Measurements from ENCODE around the gene LTBP3. TPM values are rescaled to one million over a fixed set of nuclear protein-coding genes. Genes with fewer than 3 reads are reported as not detected.

The LTBP3 gene
- total and polyA plus RNA-seq, 8 donors: 44.7 to 151 (median 68.6) TPM

- FAIRE-seq: no peak
- intact Hi-C loops (cut with DNase I): loop anchor here in 1 of 3 donors (5.0 kb wide), 1 partner anchor 79 kb away; the partner anchor contains the start of gene NEAT1
- peaks cover 4 to 45% (median 22%) of the 10 kb centered on the region in 3 donors for H3K36me3 ChIP-seq
These were observed 57.0 kb downstream of the LTBP3 start for GRCh38 chr11:65501186-65501471.

GRCh38 chr11:65500387-65501185 is 57.6 kb downstream of the LTBP3 start:
- Histone ChIP-seq H3K27ac (peak overlapping the region; percentile 96 to 99 (median 98)), H3K36me3 (peaks cover 4 to 40% (median 17%) of the 10 kb centered on the region in 3 donors), H3K4me1 (peaks cover 14 to 20% (median 17%) of the 10 kb centered on the region in 3 donors), H3K27me3 (no peaks in the 10 kb centered on the region), H3K4me3 (peak overlapping the region; percentile 46 to 81 (median 72)), H3K9me3 (no peaks in the 10 kb centered on the region)
- FAIRE-seq: no peak
- no peak for ATAC-seq
- no peak for TF ChIP-seq CTCF (IDR thresholded peaks at IDR 0.05)
- DNase-seq: peak in 5 of 6 donors; percentile 48 to 80 (median 66)
- 0% methylated on average over 20 of the region's 20 CpGs for WGBS, 2 donors
- intact Hi-C loops (cut with DNase I): loop anchor here in 1 of 3 donors (5.0 kb wide), 1 partner anchor 78 kb away; the partner anchor contains the start of gene NEAT1

More at GRCh38 chr11:65501186-65501471, 57.0 kb downstream of the LTBP3 start:
- WGBS, 2 donors: 0% methylated on average over 2 of the region's 2 CpGs
- DNase-seq (no peak), ATAC-seq (no peak)
- Histone ChIP-seq H3K4me3 (peak overlapping the region; percentile 46 to 81 (median 72)), H3K27ac (peak overlapping the region; percentile 96 to 99 (median 98)), H3K27me3 (no peaks in the 10 kb centered on the region), H3K4me1 (peaks cover 10 to 20% (median 18%) of the 10 kb centered on the region in 3 donors), H3K9me3 (no peaks in the 10 kb centered on the region)
- no peak for TF ChIP-seq CTCF (IDR thresholded peaks at IDR 0.05)

GRCh38 chr11:65499713-65500386 is 58.3 kb downstream of the LTBP3 start:
- H3K9me3 ChIP-seq: no peaks in the 10 kb centered on the region
- H3K27ac ChIP-seq: peak overlapping the region; percentile 96 to 99 (median 98)
- peaks cover 17 to 20% (median 17%) of the 10 kb centered on the region in 3 donors for H3K4me1 ChIP-seq
- intact Hi-C loops (cut with DNase I): loop anchor here in 2 of 3 donors (2.0 to 5.0 kb wide), 2 partner anchors 77 to 78 kb away; partner anchors contain the start of gene NEAT1 (in 2 of the 2)
- 0% methylated on average over 3 of the region's 3 CpGs for WGBS, 2 donors
- no peaks in the 10 kb centered on the region for H3K27me3 ChIP-seq
- peak overlapping the region; percentile 46 to 81 (median 72) for H3K4me3 ChIP-seq
- ATAC-seq: no peak
- DNase-seq: no peak
- no peak for FAIRE-seq
- no peak for TF ChIP-seq CTCF (IDR thresholded peaks at IDR 0.05)
- H3K36me3 ChIP-seq: peaks cover 4 to 33% (median 10%) of the 10 kb centered on the region in 3 donors

GRCh38 chr11:65498977-65499712 is 59.0 kb downstream of the LTBP3 start, which contains the start of gene MALAT1:
Gene MALAT1, plus strand, starts transcription at chr11:65499045.
- Histone ChIP-seq H3K9me3 (no peaks in the 10 kb centered on the region), H3K27ac (peak within 1 kb of the TSS; percentile 96 to 99 (median 98)), H3K36me3 (peaks cover 0 to 27% (median 4%) of the 10 kb centered on the region in 3 donors), H3K27me3 (no peaks in the 10 kb centered on the region), H3K4me3 (peak within 1 kb of the TSS; percentile 46 to 81 (median 72)), H3K4me1 (peaks cover 23 to 27% (median 24%) of the 10 kb centered on the region in 3 donors)
- no peak for TF ChIP-seq CTCF (IDR thresholded peaks at IDR 0.05)
- DNase-seq (peak; percentile 88 to 99 (median 94)), FAIRE-seq (no peak), ATAC-seq (peak; percentile 24 to 55 (median 42))
- 0% methylated on average over 24 of the region's 24 CpGs for whole genome bisulfite sequencing, 2 donors
- intact Hi-C loops (cut with DNase I): loop anchor here in 1 of 3 donors (2.0 kb wide), 1 partner anchor 76 kb away; the partner anchor contains the start of gene NEAT1
